Stimulated activated memory B cell treated with anti-CD40 and anti-IgM and Interleukin-4, amounts not matched to agents 10 μg/mL and 1 μg/mL and 100 μg/mL, for 72 hours (primary cell): ENCODE results near the gene PDE9A.

Experiments
- ATAC-seq: fragments of 150-1000 bp; cut with Tn5 transposase; 2 replicates; pipeline ENCODE4 v1.10.0; 2021
- H3K27ac Mint-ChIP-seq: one replicate; pipeline ENCODE4 v1.8.0; 2022; ENCODE audit warnings: mild to moderate bottlenecking, mixed read lengths
- H3K27me3 Mint-ChIP-seq: one replicate; pipeline ENCODE4 v1.8.0; 2022; ENCODE audit warnings: mixed read lengths
- H3K36me3 Mint-ChIP-seq: one replicate; pipeline ENCODE4 v1.8.0; 2022; ENCODE audit warnings: mixed read lengths
- H3K4me1 Mint-ChIP-seq: one replicate; pipeline ENCODE4 v1.8.0; 2022; ENCODE audit warnings: mixed read lengths
- H3K4me3 Mint-ChIP-seq: one replicate; pipeline ENCODE4 v1.8.0; 2022; ENCODE audit warnings: mild to moderate bottlenecking, moderate library complexity, mixed read lengths
- H3K9me3 Mint-ChIP-seq: one replicate; pipeline ENCODE4 v1.8.0; 2022; ENCODE audit warnings: mixed read lengths

The PDE9A gene

GRCh38 chr21:42733037-42733627 lies 79.7 kb downstream of the PDE9A start:
- peaks cover 8% of the 10 kb centered on the region for H3K36me3 Mint-ChIP-seq
- no peak for ATAC-seq
- H3K27me3 Mint-ChIP-seq = peaks cover 61% of the 10 kb centered on the region
- H3K27ac Mint-ChIP-seq = no peak overlapping the region
- no peak overlapping the region for H3K4me3 Mint-ChIP-seq
- H3K9me3 Mint-ChIP-seq = peaks cover 7% of the 10 kb centered on the region
- peaks cover 4% of the 10 kb centered on the region for H3K4me1 Mint-ChIP-seq

GRCh38 chr21:42733874-42734273 lies 80.5 kb downstream of the PDE9A start:
- no peak overlapping the region for H3K4me3 Mint-ChIP-seq
- H3K27me3 Mint-ChIP-seq = peaks cover 65% of the 10 kb centered on the region
- no peak overlapping the region for H3K27ac Mint-ChIP-seq
- H3K4me1 Mint-ChIP-seq = peaks cover 8% of the 10 kb centered on the region
- H3K9me3 Mint-ChIP-seq = peaks cover 7% of the 10 kb centered on the region
- H3K36me3 Mint-ChIP-seq = peaks cover 8% of the 10 kb centered on the region
- no peak for ATAC-seq

GRCh38 chr21:42734323-42734971 lies 81.0 kb downstream of the PDE9A start:
- Mint-ChIP-seq H3K27ac (no peak overlapping the region), H3K27me3 (peaks cover 65% of the 10 kb centered on the region), H3K4me3 (no peak overlapping the region), H3K36me3 (peaks cover 3% of the 10 kb centered on the region), H3K4me1 (peaks cover 8% of the 10 kb centered on the region), H3K9me3 (peaks cover 3% of the 10 kb centered on the region)
- ATAC-seq = no peak

- peaks cover 65% of the 10 kb centered on the region for H3K27me3 Mint-ChIP-seq
- H3K9me3 Mint-ChIP-seq = no peaks in the 10 kb centered on the region
- no peaks in the 10 kb centered on the region for H3K36me3 Mint-ChIP-seq
- ATAC-seq = no peak
- no peak overlapping the region for H3K4me3 Mint-ChIP-seq
- H3K27ac Mint-ChIP-seq = no peak overlapping the region
- peaks cover 8% of the 10 kb centered on the region for H3K4me1 Mint-ChIP-seq
These were observed 81.6 kb downstream of the PDE9A start for GRCh38 chr21:42735061-42735460.

GRCh38 chr21:42735944-42736343 lies 82.5 kb downstream of the PDE9A start:
- H3K27ac Mint-ChIP-seq = no peak overlapping the region
- H3K4me3 Mint-ChIP-seq = no peak overlapping the region
- H3K9me3 Mint-ChIP-seq = no peaks in the 10 kb centered on the region
- peaks cover 8% of the 10 kb centered on the region for H3K4me1 Mint-ChIP-seq
- no peak for ATAC-seq
- no peaks in the 10 kb centered on the region for H3K36me3 Mint-ChIP-seq
- H3K27me3 Mint-ChIP-seq = peaks cover 69% of the 10 kb centered on the region

GRCh38 chr21:42736646-42737350 lies 83.4 kb downstream of the PDE9A start:
- H3K9me3 Mint-ChIP-seq = no peaks in the 10 kb centered on the region
- H3K27me3 Mint-ChIP-seq = peaks cover 69% of the 10 kb centered on the region
- no peak for ATAC-seq
- H3K4me1 Mint-ChIP-seq = peaks cover 8% of the 10 kb centered on the region
- no peak overlapping the region for H3K27ac Mint-ChIP-seq
- H3K36me3 Mint-ChIP-seq = no peaks in the 10 kb centered on the region
- H3K4me3 Mint-ChIP-seq = no peak overlapping the region

GRCh38 chr21:42737951-42738590 lies 84.7 kb downstream of the PDE9A start:
- H3K27me3 Mint-ChIP-seq = peaks cover 75% of the 10 kb centered on the region
- peak; percentile 18 for ATAC-seq
- H3K4me1 Mint-ChIP-seq = peaks cover 8% of the 10 kb centered on the region
- H3K27ac Mint-ChIP-seq = peak overlapping the region; percentile 40
- no peak overlapping the region for H3K4me3 Mint-ChIP-seq
- no peaks in the 10 kb centered on the region for H3K36me3 Mint-ChIP-seq
- no peaks in the 10 kb centered on the region for H3K9me3 Mint-ChIP-seq

- H3K36me3 Mint-ChIP-seq = no peaks in the 10 kb centered on the region
- no peaks in the 10 kb centered on the region for H3K9me3 Mint-ChIP-seq
- no peak overlapping the region for H3K27ac Mint-ChIP-seq
- H3K4me1 Mint-ChIP-seq = peaks cover 8% of the 10 kb centered on the region
- peaks cover 77% of the 10 kb centered on the region for H3K27me3 Mint-ChIP-seq
- H3K4me3 Mint-ChIP-seq = no peak overlapping the region
- no peak for ATAC-seq
These were observed 85.9 kb downstream of the PDE9A start for GRCh38 chr21:42739061-42739931.

- Mint-ChIP-seq H3K36me3 (no peaks in the 10 kb centered on the region), H3K4me1 (peaks cover 8% of the 10 kb centered on the region), H3K27ac (no peak overlapping the region), H3K4me3 (no peak overlapping the region), H3K9me3 (no peaks in the 10 kb centered on the region), H3K27me3 (peaks cover 76% of the 10 kb centered on the region)
- no peak for ATAC-seq
These were observed 87.0 kb downstream of the PDE9A start for GRCh38 chr21:42740405-42740909.

- H3K36me3 Mint-ChIP-seq = no peaks in the 10 kb centered on the region
- peaks cover 78% of the 10 kb centered on the region for H3K27me3 Mint-ChIP-seq
- no peaks in the 10 kb centered on the region for H3K9me3 Mint-ChIP-seq
- no peak overlapping the region for H3K4me3 Mint-ChIP-seq
- no peak overlapping the region for H3K27ac Mint-ChIP-seq
- H3K4me1 Mint-ChIP-seq = peaks cover 12% of the 10 kb centered on the region
- ATAC-seq = no peak
These were observed 87.6 kb downstream of the PDE9A start for GRCh38 chr21:42741066-42741465.

- Mint-ChIP-seq H3K27ac (no peak overlapping the region), H3K36me3 (no peaks in the 10 kb centered on the region), H3K9me3 (no peaks in the 10 kb centered on the region), H3K27me3 (peaks cover 74% of the 10 kb centered on the region), H3K4me1 (peaks cover 14% of the 10 kb centered on the region), H3K4me3 (no peak overlapping the region)
- no peak for ATAC-seq
These were observed 91.4 kb downstream of the PDE9A start for GRCh38 chr21:42744520-42745445.

- no peak overlapping the region for H3K27ac Mint-ChIP-seq
These were observed 92.3 kb downstream of the PDE9A start for GRCh38 chr21:42745511-42746239.

GRCh38 chr21:42746240-42746592 lies 92.8 kb downstream of the PDE9A start:
- no peaks in the 10 kb centered on the region for H3K9me3 Mint-ChIP-seq
- no peak overlapping the region for H3K4me3 Mint-ChIP-seq
- H3K36me3 Mint-ChIP-seq = no peaks in the 10 kb centered on the region
- peak overlapping the region; percentile 42 for H3K27ac Mint-ChIP-seq
- H3K27me3 Mint-ChIP-seq = peaks cover 62% of the 10 kb centered on the region
- peaks cover 14% of the 10 kb centered on the region for H3K4me1 Mint-ChIP-seq
- no peak for ATAC-seq

More at GRCh38 chr21:42745511-42746239, 92.3 kb downstream of the PDE9A start:
- Mint-ChIP-seq H3K36me3 (no peaks in the 10 kb centered on the region), H3K4me1 (peaks cover 14% of the 10 kb centered on the region), H3K4me3 (no peak overlapping the region), H3K27me3 (peaks cover 66% of the 10 kb centered on the region), H3K9me3 (no peaks in the 10 kb centered on the region)
- no peak for ATAC-seq
